Measurements from ENCODE around the gene CORIN.
"Not testable (repeated sequence)": the region's sequence is repeated elsewhere in the genome, so short reads cannot be mapped to it uniquely, and the experiment has no call there.

- not testable (repeated sequence) for TF ChIP-seq CTCF (IDR thresholded peaks at IDR 0.05); EZH2 (IDR thresholded peaks at IDR 0.05; ENCODE audit: borderline replicate concordance, insufficient read depth, low read depth, low read length, poor library complexity, severe bottlenecking)
Measured at GRCh38 chr4:47753316-47753715, 84.6 kb downstream of the CORIN start.

Measured in B cell (primary cell).